Coronary artery (tissue), 2 donors: ENCODE data around the gene EN1.

Source experiments
- DNase-seq: peaks from one replicate; pipeline ENCODE4 v3.0.0-alpha.2; 2017; ENCODE audit warnings: low spot score
- H3K27ac ChIP-seq, 2 donors: fragments of 200-600 bp; sonication (generic); one replicate each; pipeline ENCODE4 v1.5.1; 2016 to 2019
- H3K4me3 ChIP-seq: fragments of 200-600 bp; sonication (generic); 2 replicates; pipeline ENCODE4 v1.5.1; 2016; ENCODE audit warnings: mild to moderate bottlenecking, moderate library complexity
- TF ChIP-seq, protein P1 (sequence below): fragments of 200-600 bp; sonication (generic); IDR thresholded peaks from one replicate; pipeline ENCODE4 v1.5.1; 2019; ENCODE audit warnings: antibody characterized with exemption

Gene EN1

DNA sequence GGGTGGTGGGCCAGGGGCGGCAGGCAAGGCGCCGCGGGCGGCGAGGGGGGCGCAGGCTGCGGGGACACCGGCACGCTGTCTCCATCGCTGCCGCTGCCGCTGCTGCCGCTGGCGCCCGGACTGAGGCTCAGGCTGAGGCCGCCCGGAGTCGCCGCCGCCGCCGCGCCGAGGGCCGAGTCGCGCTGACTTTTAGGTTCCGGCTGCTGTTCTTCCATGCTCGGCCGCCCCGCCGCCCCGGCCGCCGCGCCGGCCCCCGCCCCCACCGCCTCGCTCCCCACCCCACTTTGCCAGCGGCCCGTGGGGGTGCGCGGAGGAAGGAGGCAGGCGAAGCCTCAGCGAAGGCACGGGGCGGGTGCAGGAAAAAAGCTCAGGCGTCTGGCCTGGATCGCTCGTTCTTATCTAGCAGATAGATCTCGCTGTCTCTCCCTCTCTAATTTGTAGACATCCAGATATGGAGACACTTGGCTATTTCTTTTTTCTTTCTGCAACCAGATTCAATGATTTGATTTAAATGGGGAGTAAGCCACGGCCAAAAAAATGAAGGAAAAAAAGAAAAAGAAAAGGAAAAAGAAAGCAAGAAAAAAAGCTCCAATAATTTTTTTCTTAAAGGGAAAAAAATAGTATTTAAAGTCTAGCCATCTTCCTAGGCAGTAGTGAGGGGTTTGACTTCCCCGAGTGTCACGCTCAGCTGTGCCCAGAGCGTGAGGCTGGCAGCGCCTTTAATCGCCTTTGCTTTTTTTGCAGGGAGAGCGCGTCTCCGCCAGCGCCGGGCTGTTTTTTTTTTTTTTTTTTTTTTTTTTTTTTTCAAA lies at the start of gene EN1:
EN1 (minus strand) TSS at position 696 of the 809 bp plus-strand sequence; CDS start at position 215, 481 bp downstream.
- H3K4me3 ChIP-seq = peak within 1 kb of the TSS; percentile 71
- no peak within 1 kb of the TSS for H3K27ac ChIP-seq
- DNase-seq = no peak
- TF ChIP-seq, protein P1, sequence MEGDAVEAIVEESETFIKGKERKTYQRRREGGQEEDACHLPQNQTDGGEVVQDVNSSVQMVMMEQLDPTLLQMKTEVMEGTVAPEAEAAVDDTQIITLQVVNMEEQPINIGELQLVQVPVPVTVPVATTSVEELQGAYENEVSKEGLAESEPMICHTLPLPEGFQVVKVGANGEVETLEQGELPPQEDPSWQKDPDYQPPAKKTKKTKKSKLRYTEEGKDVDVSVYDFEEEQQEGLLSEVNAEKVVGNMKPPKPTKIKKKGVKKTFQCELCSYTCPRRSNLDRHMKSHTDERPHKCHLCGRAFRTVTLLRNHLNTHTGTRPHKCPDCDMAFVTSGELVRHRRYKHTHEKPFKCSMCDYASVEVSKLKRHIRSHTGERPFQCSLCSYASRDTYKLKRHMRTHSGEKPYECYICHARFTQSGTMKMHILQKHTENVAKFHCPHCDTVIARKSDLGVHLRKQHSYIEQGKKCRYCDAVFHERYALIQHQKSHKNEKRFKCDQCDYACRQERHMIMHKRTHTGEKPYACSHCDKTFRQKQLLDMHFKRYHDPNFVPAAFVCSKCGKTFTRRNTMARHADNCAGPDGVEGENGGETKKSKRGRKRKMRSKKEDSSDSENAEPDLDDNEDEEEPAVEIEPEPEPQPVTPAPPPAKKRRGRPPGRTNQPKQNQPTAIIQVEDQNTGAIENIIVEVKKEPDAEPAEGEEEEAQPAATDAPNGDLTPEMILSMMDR = no peak

DNA sequence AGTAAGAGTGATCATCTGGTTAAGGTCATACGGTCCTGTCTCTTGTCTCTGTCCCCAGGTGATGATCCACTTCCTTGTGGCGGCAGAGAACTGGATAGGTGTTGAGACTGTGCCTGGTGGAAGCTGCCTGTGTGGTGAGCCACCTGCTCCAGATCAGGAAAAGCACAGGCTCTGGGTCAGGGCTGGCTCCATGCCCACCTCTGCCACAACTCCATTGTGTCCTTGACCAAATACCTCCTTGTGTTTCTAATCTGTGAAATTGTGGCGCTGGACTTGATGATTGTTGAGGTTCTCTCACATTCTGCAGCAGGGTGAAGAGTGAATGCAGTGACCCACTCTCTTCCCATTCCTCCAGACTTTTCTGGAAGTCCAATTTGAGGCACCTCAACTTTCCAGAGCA lies 45.7 kb upstream of the EN1 start:
- Histone ChIP-seq H3K4me3 (no peak overlapping the region), H3K27ac (no peak overlapping the region)
- TF ChIP-seq, protein P1 = no peak
- peak; percentile 29 for DNase-seq

DNA sequence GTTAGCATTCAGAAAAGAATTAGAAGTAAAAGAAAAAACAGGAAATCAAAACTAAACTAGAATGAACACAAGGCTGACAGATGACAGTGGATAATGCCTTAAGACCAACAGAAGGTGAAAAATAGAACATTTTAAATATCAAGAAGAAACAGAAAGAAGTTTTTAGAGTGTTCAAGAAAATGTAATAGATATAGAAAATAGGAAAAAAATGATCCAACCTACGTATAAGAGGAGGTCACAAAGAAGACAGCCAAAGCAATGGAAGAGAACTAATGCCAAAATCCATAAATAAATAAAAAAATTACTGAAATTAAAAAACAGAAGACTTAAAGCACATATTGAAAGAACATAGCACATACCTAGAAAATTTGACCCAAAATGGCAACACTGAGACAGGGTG lies 42.5 kb upstream of the EN1 start:
- no peak for DNase-seq
- H3K27ac ChIP-seq = no peak overlapping the region
- TF ChIP-seq, protein P1 = no peak
- no peak overlapping the region for H3K4me3 ChIP-seq

DNA sequence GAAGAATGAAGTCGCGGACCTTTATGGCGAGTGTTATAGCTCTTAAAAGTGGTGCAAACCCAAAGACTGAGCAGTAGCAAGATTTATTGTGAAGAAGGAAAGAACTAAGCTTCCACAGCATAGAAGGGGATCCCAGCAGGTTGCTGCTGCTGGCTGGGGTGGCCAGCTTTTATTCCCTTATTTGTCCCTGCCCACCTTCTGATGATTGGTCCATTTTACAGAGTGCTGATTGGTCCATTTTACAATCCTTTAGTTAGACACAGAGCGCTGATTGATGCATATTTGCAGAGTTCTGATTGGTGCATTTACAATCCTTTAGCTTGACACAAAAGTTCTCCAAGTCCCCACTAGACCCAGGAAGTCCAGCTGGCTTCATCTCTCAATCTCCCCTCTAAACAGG lies 36.3 kb upstream of the EN1 start:
- no peak for DNase-seq
- Histone ChIP-seq H3K4me3 (no peak overlapping the region), H3K27ac (no peak overlapping the region)

DNA sequence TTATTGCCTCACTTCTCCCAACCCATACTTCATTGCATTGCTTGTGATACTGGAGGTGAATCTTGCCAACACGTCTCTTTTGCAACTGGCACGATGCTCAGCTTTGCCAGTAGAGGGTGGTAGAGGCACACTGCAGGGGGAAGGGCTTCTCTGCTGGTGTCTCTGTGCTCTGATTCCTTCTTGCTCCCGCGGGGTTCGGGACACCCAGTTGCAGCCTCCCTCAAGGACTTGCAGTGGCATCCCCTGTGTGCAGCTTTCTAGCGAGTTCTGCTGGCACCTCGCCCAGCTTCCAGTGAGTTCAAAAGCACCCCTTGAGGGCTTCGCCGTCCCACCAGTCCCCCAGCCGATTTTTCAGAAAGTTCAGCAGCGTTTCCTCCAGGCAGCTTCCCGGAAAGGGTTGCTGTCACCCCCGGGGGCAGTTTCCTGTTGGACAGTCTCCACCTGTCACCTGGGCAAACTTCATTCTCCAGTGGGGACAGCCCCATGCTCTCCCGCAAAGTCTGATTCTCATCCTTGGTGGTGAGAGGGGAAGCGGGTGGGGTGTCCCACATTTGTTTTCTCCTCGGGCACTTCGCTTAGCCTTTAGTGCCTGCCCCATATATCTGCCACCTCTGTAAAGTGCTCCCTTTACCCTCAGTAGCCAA lies 35.4 kb upstream of the EN1 start:
- Histone ChIP-seq H3K4me3 (peak overlapping the region; percentile 60), H3K27ac (no peak overlapping the region)
- DNase-seq = no peak
- TF ChIP-seq, protein P1 = peak; percentile 68

More for the DNA sequence above, 36.3 kb upstream of the EN1 start:
- TF ChIP-seq, protein P1 = no peak

DNA sequence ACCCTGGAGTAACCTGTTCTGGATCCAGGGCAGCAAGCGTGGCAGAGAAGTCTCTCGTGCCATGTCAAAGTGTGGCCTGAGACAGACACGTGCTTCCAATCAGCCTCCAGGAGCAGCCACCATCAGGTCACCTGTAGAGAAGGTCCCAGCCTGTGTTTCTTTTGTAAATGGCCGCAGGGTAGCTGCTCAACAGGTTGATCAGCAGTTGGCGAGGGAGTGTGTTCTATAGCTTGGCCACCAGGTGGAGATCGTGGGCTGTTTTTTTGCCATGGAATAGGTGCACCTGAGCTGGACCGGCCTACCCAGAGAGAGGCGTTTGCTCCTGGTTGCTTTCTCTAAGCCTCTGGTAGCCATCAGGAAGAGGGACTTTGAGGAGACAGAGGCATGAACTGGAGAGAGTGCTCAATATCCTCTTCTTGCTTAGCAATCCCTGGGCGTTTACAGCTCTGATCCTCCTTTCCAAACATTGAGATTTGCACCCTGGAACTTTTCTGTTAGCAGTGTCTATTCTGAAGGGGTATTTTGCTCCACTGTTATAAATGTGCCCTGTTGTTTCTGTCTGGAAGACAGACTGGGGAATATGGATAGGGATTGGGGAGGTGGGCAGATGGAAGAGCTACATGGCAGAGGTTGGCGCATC lies 34.2 kb upstream of the EN1 start:
- Histone ChIP-seq H3K27ac (no peak overlapping the region), H3K4me3 (no peak overlapping the region)
- no peak for DNase-seq
- TF ChIP-seq, protein P1 = peak; percentile 62
